GM18861 (cell line): ENCODE data around the gene SNX32.

Experiments used
- ATAC-seq: cut with Tn5 transposase; IDR thresholded peaks from one replicate; pipeline ENCODE4 v1.9.1; 2021; ENCODE audit not compliant: unreplicated experiment

SNX32 gene

DNA sequence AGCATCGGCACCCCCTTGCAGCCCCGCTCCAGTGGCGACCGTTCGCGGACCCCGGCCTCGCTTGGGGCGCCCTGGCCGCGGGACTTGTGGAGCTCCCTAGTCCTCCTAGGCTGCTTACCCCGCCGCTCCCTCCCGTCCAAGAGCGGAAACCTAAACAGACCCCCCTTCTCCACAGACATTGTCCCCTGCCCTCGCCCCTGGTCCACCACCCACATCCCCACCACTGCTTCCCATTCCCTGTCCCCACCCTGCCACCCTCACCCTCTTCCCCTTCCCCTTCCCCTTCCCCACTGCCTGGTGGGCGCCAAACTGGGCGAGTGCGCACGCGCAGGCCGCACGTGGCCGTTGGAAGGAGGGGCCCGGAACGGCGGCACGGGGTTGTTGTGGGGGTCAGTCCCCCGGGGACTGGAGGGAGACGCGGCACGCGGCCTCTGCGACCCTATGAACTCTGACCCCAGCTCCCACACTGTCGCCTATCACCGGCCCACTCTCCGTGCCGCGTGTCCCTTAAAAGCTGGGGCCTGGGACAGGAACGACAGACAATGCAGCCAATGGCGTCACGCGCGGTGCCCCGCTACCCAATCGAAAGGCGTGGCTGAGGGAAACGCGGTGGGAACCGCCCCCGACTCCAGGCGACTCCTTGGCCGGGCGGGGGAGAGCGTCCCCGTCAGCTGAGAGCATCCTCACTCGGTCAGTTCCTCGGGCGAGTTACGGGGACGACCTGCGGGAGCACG is at the start of gene SNX32:
TSS of gene SNX32 (plus strand) at position 667 of the 734 bp plus-strand sequence. CDS start 103 bp downstream, outside the sequence.
- ATAC-seq = peak; percentile 90

DNA sequence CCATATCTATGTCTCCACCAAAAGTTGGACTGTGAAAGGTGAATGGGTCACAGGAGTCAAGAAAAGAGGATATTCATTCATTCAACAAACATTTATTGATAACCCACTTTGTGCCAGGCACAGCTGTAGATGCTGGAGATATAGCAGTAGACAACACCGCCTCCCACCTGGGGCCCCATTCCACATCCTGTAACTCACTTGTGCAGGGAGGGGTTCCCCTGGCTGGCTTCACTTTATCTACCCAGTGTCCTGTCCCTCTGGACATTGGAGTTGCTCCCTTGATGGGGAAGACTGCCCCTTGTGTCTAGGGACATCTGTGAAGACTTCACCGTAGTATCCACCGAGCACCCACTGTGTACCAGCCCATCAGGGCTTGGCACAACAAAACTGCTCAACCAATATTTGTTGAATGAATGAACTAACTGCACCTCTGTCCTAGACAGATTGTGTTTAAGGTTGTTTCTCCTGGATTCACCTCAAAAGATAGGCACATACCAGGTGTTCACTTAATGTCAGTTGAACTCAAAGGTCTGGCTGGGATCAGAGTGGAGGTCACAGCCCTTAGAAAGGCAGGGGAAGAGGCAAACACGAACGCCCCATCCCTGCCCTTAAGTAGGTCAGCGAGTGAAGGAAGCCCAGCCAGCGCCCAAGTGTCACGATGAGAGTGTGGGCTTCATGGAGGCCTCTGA is 48.3 kb upstream of the SNX32 start:
- ATAC-seq = no peak

- no peak for ATAC-seq
These were observed 47.6 kb upstream of the SNX32 start for GRCh38 chr11:65786008-65786785.

- no peak for ATAC-seq
These were observed 46.8 kb upstream of the SNX32 start, which contains the start of gene OVOL1 for GRCh38 chr11:65786786-65787636. OVOL1 (plus strand) TSS chr11:65787063; CDS start chr11:65787374, 311 bp downstream.

GRCh38 chr11:65787649-65788622 is 45.8 kb upstream of the SNX32 start:
- no peak for ATAC-seq

DNA sequence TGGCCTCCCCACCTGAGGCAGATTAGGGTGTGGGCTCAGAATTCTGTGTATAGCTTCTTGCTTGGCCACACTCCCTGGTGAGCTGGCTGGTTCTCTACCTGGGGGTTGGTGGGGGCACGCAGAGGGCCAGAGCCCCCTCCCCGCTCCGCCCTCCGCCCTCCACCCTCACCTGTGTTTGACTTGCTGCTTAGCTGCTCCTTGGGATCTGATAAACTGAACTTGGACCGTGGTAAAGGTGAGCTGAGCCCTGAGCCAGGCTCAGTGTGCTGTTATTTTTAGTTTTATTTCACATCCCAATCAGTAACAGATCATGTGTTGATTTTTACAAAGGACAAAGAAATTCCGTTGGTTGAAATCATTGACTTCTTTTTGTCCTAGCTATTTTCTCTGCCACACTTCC is 44.9 kb upstream of the SNX32 start:
- ATAC-seq = no peak

DNA sequence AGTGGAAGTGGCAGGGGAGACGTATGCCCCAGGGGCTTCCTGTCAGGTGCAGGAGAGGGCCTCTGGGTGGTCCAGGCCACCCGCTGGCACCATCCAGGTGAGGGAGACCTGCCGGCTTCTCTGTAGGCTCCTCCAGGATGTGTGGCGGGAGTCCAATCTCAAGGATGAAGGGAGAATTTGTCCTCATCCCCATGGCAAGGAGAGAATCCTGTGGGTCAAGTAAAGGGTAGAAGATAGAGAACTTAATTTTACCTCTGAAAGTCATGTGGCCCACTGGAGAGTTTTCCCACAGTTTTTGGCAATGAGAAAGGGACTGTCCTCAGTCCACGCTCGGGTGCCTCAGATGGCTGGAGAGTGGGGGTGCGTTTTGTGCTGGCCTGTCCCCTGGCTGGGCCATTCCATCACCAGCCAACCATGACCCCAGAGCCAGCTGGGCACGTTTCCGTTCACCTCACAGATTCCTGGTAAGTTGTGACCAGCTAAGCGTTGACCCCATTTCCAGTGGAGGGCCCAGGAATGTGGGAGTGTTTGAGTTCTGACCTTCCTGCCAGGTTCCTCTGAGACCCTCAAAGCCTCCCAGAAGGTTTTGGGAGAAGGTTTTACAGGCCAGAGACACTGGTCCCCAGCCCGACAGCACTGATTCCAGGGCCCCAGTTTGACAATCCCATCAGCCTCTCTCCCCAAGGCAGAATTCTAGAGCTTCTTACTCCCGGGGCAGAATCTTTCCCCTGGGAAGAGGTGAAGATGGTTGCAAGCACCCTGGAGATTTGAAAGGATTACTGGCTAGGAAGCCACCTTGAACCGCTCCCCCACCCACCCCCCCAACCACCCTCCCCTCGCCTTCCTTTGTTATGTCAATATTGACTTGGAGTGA is 44.3 kb upstream of the SNX32 start:
- no peak for ATAC-seq

- no peak for ATAC-seq
These were observed 43.5 kb upstream of the SNX32 start for GRCh38 chr11:65790104-65790901.

DNA sequence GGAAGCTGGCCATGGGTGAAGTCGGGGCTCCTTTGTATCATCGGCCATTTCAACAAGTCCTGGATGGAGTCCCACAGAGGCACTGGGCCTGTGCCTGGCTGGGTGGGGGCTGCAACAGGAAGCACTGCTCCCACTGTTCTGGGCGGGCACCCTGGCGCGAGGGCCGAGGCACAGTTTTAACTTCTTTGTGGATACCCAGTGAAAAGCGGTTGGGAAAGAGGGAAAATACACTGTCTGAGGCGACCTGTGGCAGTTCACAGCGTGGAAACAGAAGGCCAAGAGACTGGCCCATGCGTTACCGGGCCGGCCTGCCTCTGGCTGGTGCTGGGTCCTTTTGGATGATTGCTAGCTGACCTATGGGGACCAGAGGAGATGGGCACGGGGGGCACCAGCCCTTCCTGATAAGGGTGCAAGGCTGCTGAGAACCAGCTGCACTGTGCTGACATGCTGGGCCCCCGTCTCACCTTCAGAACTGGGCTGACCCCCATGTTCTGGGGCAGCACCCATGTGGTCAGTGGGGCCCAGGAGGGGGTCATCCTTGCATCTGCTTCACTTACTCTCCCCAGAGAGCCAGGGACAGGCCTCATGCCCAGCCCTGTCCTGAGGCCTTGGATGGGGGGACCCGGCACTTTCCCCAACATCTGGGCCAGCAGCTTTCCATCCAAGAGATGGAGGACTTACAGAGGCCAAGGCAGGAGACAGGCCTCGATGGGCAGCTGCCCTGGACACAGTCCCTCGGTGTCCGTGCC is 42.7 kb upstream of the SNX32 start:
- ATAC-seq = no peak

- no peak for ATAC-seq
These were observed 42.0 kb upstream of the SNX32 start for GRCh38 chr11:65791719-65792213.

- no peak for ATAC-seq
These were observed 41.3 kb upstream of the SNX32 start for GRCh38 chr11:65792456-65792855.

GRCh38 chr11:65793144-65793581 is 40.6 kb upstream of the SNX32 start:
- no peak for ATAC-seq

GRCh38 chr11:65793625-65794400 is 40.0 kb upstream of the SNX32 start:
- ATAC-seq = no peak

- no peak for ATAC-seq
These were observed 38.9 kb upstream of the SNX32 start for GRCh38 chr11:65794570-65795510.
